ENCODE data around the gene VWA3B. TPM values are rescaled to one million over a fixed set of nuclear protein-coding genes. Genes with fewer than 3 reads are reported as not detected.

The VWA3B gene
- total RNA-seq, 1 experiment from 2014 or later = not detected

DNA sequence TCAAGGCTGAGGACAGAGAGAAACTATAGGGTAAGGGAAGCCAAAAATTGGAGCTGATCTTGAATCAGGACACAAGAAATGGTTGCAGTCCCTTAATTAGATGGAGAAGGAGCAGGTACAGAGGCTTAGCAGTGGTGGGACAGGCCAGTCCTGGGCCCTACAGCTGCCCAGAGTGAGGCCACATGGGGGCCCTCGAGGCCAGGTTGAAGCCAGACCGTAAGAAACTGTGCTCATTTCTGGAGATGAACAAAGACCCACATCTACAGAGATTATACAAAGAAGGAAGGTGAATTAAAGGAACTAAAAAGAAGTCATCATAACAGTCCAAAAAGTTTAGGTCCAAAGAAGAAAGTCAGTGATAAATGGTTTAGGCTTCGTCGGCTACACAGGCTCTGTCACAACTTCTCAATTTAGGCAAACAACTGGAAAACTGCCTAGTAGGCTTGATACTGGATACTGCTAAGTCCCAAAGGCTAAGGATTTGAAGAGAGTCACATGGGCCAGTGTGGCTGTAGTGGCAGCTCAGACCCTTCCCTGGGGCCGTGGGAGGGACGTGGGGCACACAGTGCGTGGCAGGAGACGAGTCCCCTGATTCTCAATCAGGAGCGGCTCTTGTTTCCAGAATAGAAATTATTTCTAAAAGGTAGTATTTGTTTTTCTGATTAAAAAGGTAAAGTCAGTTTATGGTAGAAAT, 208.9 kb downstream of the VWA3B start:
- H3K27ac Mint-ChIP-seq (ENCODE audit: unreplicated experiment) = no peak overlapping the region
- H3K27me3 Mint-ChIP-seq (ENCODE audit: unreplicated experiment) = peaks cover 61% of the 10 kb centered on the region
- intact Hi-C loops (cut with micrococcal nuclease; ENCODE audit: unreplicated experiment) = no loop called here
- no peaks in the 10 kb centered on the region for H3K4me1 Mint-ChIP-seq (ENCODE audit: low read depth, unreplicated experiment)
- no peaks in the 10 kb centered on the region for H3K9me3 Mint-ChIP-seq (ENCODE audit: low read depth, unreplicated experiment)
- BruUV-seq (replicated peaks) = no TSS peak
- no peaks in the 10 kb centered on the region for H3K36me3 Mint-ChIP-seq (ENCODE audit: insufficient read depth, unreplicated experiment)
- no peak for TF ChIP-seq CTCF (IDR thresholded peaks at IDR 0.05; ENCODE audit: unreplicated experiment)
- CTCF ChIA-PET = interaction anchor here (0.9 kb wide), 1 partner anchor 67 kb away, joined by 4 read pairs; no protein-coding TSS in a partner anchor
- DNase-seq = no peak
- no peak overlapping the region for H3K4me3 Mint-ChIP-seq (ENCODE audit: low read depth, unreplicated experiment)

- H3K36me3 Mint-ChIP-seq (ENCODE audit: insufficient read depth, unreplicated experiment) = no peaks in the 10 kb centered on the region
- BruUV-seq (replicated peaks) = no TSS peak
- H3K4me1 Mint-ChIP-seq (ENCODE audit: low read depth, unreplicated experiment) = no peaks in the 10 kb centered on the region
- H3K4me3 Mint-ChIP-seq (ENCODE audit: low read depth, unreplicated experiment) = no peak overlapping the region
- TF ChIP-seq CTCF (IDR thresholded peaks at IDR 0.05; ENCODE audit: unreplicated experiment) = no peak
- peaks cover 61% of the 10 kb centered on the region for H3K27me3 Mint-ChIP-seq (ENCODE audit: unreplicated experiment)
- no peak for DNase-seq
- H3K9me3 Mint-ChIP-seq (ENCODE audit: low read depth, unreplicated experiment) = no peaks in the 10 kb centered on the region
- intact Hi-C loops (cut with micrococcal nuclease; ENCODE audit: unreplicated experiment) = no loop called here
- CTCF ChIA-PET = interaction anchor here (0.9 kb wide), 1 partner anchor 67 kb away, joined by 4 read pairs; no protein-coding TSS in a partner anchor
- no peak overlapping the region for H3K27ac Mint-ChIP-seq (ENCODE audit: unreplicated experiment)
These were observed 209.5 kb downstream of the VWA3B start for GRCh38 chr2:98296440-98296839.

DNA sequence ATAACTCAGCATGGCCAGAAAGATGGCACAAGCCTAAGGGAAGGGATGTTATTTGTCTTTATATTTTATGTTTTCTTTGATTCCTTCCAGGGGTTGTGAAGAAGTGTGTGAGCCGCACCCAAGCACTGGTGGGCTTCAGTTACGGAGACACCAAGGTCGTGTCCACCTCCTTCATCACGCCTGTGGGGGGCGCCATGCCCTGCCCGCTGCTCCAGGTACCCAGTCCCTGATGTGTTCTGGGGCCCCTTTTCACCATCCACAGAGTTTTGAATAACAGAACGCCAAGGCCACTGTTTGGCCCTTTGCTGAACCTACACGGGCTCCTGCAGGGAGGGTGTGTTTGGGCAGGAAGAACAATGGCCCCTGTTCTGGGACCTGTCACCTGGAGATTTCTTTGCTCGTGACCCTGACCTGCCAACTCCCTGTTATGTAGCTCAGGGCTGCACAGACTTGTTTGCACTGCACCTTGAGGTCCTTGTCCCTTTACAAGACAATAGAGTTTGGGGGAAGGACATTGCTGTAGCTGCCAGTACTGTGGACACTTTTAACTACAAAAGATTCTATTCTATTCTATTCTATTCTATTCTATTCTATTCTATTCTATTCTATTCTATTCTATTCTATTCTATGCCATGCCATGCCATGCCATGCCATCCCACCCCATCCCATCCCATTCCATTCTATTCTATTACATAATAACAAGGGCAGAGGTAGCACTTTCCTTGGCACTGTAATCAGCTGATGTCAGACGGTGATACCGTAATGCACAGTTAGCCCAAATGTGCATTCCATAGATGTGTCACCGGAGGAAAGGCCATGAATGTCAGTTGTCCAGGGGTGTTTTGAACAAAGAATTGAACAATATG, 211.1 kb downstream of the VWA3B start:
- no peak overlapping the region for H3K4me3 Mint-ChIP-seq (ENCODE audit: low read depth, unreplicated experiment)
- no peak overlapping the region for H3K27ac Mint-ChIP-seq (ENCODE audit: unreplicated experiment)
- H3K9me3 Mint-ChIP-seq (ENCODE audit: low read depth, unreplicated experiment) = no peaks in the 10 kb centered on the region
- no peaks in the 10 kb centered on the region for H3K36me3 Mint-ChIP-seq (ENCODE audit: insufficient read depth, unreplicated experiment)
- intact Hi-C loops (cut with micrococcal nuclease; ENCODE audit: unreplicated experiment) = no loop called here
- no TSS peak for BruUV-seq (replicated peaks)
- DNase-seq = no peak
- CTCF ChIA-PET = no interaction called here
- H3K4me1 Mint-ChIP-seq (ENCODE audit: low read depth, unreplicated experiment) = no peaks in the 10 kb centered on the region
- H3K27me3 Mint-ChIP-seq (ENCODE audit: unreplicated experiment) = peaks cover 70% of the 10 kb centered on the region
- TF ChIP-seq CTCF (IDR thresholded peaks at IDR 0.05; ENCODE audit: unreplicated experiment) = peak; percentile 20

DNA sequence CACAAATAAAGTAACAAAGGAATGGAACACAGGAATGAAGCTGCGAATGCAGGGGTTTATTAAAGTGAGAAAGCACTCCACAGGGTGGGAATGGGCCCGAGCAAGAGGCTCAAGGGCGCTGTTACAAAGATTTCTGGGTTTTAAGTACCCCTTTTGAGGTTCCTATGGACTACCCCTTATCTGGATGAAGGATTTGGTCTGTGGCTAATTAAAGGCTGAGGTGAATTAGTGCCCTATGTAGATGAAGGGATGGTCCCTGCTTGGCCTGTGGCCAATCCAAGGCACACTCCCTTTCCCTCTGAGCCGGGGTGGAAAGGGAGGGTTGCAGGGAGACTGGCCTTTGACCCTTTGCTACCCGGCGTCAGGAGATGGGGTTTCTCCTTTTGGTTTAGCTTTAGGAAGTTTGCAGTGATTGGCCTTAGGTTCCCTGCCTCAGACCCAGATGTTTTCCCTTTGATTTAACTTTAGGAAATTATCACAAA, 211.8 kb downstream of the VWA3B start:
- Mint-ChIP-seq H3K4me1 (ENCODE audit: low read depth, unreplicated experiment) (no peaks in the 10 kb centered on the region), H3K9me3 (ENCODE audit: low read depth, unreplicated experiment) (no peaks in the 10 kb centered on the region), H3K36me3 (ENCODE audit: insufficient read depth, unreplicated experiment) (no peaks in the 10 kb centered on the region), H3K27ac (ENCODE audit: unreplicated experiment) (no peak overlapping the region), H3K27me3 (ENCODE audit: unreplicated experiment) (peaks cover 76% of the 10 kb centered on the region), H3K4me3 (ENCODE audit: low read depth, unreplicated experiment) (no peak overlapping the region)
- intact Hi-C loops (cut with micrococcal nuclease; ENCODE audit: unreplicated experiment) = no loop called here
- BruUV-seq (replicated peaks) = no TSS peak
- no peak for DNase-seq
- CTCF ChIA-PET = no interaction called here
- no peak for TF ChIP-seq CTCF (IDR thresholded peaks at IDR 0.05; ENCODE audit: unreplicated experiment)
